Activated naive CD8-positive, alpha-beta T cell treated with anti-CD3 and anti-CD28 coated beads, Interleukin-2, amount 10 ng/mL, durations not matched to agents 7 days and 5 days (primary cell): ENCODE results near the gene FLYWCH1. TPM values are rescaled to one million over a fixed set of nuclear protein-coding genes. Genes with fewer than 3 reads are reported as not detected.
A peak's percentile ranks its signal among the peaks of the same experiment; 100 is the strongest.

Source experiments
- ATAC-seq: fragments of 150-1000 bp; cut with Tn5 transposase; one replicate; pipeline ENCODE4 v1.10.0; 2021; ENCODE audit warnings: low read depth, moderate library complexity
- POLR2A ChIA-PET: fragments of 350-600 bp; sonication (Branson Sonifier 250); formaldehyde crosslinking; loops from one replicate; lab custom pipeline; 2021; ENCODE audit warnings: antibody characterized with exemption; lab: Charles Lee
- DNase-seq: peaks from one replicate; pipeline ENCODE4 v3.0.0; 2021
- H3K27ac Mint-ChIP-seq: one replicate; pipeline ENCODE4 v1.8.0; 2022; ENCODE audit warnings: mild to moderate bottlenecking, mixed read lengths
- H3K27me3 Mint-ChIP-seq: one replicate; pipeline ENCODE4 v1.8.0; 2022; ENCODE audit warnings: mild to moderate bottlenecking, moderate library complexity, mixed read lengths
- H3K36me3 Mint-ChIP-seq: one replicate; pipeline ENCODE4 v1.8.0; 2021; ENCODE audit warnings: mild to moderate bottlenecking, mixed read lengths
- H3K4me1 Mint-ChIP-seq: one replicate; pipeline ENCODE4 v1.8.0; 2021; ENCODE audit warnings: mixed read lengths
- H3K4me3 Mint-ChIP-seq: one replicate; pipeline ENCODE4 v1.8.0; 2022; ENCODE audit warnings: mild to moderate bottlenecking, moderate library complexity, mixed read lengths
- H3K9me3 Mint-ChIP-seq: one replicate; pipeline ENCODE4 v1.8.0; 2021; ENCODE audit warnings: mixed read lengths
- total RNA-seq, 2 experiments: library from RNA; stranded (reverse); gene quantifications; one replicate each; pipeline ENCODE4 v1.2.3, GENCODE V29; 2021

The FLYWCH1 gene
- total RNA-seq, 2 experiments from 2014 or later = 65.5 to 69.7 TPM

GRCh38 chr16:2973605-2974318 is 62.0 kb downstream of the FLYWCH1 start:
- DNase-seq (no peak), ATAC-seq (no peak)
- Mint-ChIP-seq H3K27me3 (no peaks in the 10 kb centered on the region), H3K9me3 (no peaks in the 10 kb centered on the region), H3K36me3 (peaks cover 3% of the 10 kb centered on the region), H3K4me3 (no peak overlapping the region), H3K4me1 (peaks cover 20% of the 10 kb centered on the region), H3K27ac (no peak overlapping the region)
- POLR2A ChIA-PET = no interaction called here

GRCh38 chr16:2974319-2975056 is 62.8 kb downstream of the FLYWCH1 start:
- ATAC-seq = no peak
- no peaks in the 10 kb centered on the region for H3K9me3 Mint-ChIP-seq
- no peak overlapping the region for H3K4me3 Mint-ChIP-seq
- H3K4me1 Mint-ChIP-seq = peaks cover 22% of the 10 kb centered on the region
- POLR2A ChIA-PET = interaction anchor here (2.2 kb wide), 1 partner anchor 9 kb away, joined by 9 read pairs; no protein-coding TSS in a partner anchor
- H3K27me3 Mint-ChIP-seq = no peaks in the 10 kb centered on the region
- peaks cover 3% of the 10 kb centered on the region for H3K36me3 Mint-ChIP-seq
- no peak overlapping the region for H3K27ac Mint-ChIP-seq
- DNase-seq = no peak

- POLR2A ChIA-PET = interaction anchor here (2.2 kb wide), 1 partner anchor 10 kb away, joined by 9 read pairs; no protein-coding TSS in a partner anchor
- ATAC-seq (no peak), DNase-seq (no peak)
- Mint-ChIP-seq H3K27me3 (no peaks in the 10 kb centered on the region), H3K4me3 (no peak overlapping the region), H3K4me1 (peaks cover 22% of the 10 kb centered on the region), H3K36me3 (peaks cover 3% of the 10 kb centered on the region), H3K27ac (no peak overlapping the region), H3K9me3 (no peaks in the 10 kb centered on the region)
Observed at GRCh38 chr16:2975161-2975795, 63.5 kb downstream of the FLYWCH1 start.

GRCh38 chr16:2976201-2976600 is 64.5 kb downstream of the FLYWCH1 start:
- Mint-ChIP-seq H3K27ac (peak overlapping the region; percentile 34), H3K4me3 (no peak overlapping the region), H3K36me3 (peaks cover 3% of the 10 kb centered on the region), H3K27me3 (no peaks in the 10 kb centered on the region), H3K4me1 (peaks cover 15% of the 10 kb centered on the region), H3K9me3 (no peaks in the 10 kb centered on the region)
- DNase-seq (no peak), ATAC-seq (no peak)
- POLR2A ChIA-PET = interaction anchor here (1.8 to 2.2 kb wide), 2 partner anchors 11 to 93 kb away, joined by 4 to 9 read pairs; partner anchors contain the start of gene FLYWCH2

- no peak for ATAC-seq
- Mint-ChIP-seq H3K4me1 (peaks cover 17% of the 10 kb centered on the region), H3K36me3 (peaks cover 3% of the 10 kb centered on the region), H3K27me3 (no peaks in the 10 kb centered on the region), H3K4me3 (no peak overlapping the region), H3K9me3 (no peaks in the 10 kb centered on the region), H3K27ac (no peak overlapping the region)
- POLR2A ChIA-PET = interaction anchor here (1.8 to 2.2 kb wide), 2 partner anchors 11 to 94 kb away, joined by 4 to 9 read pairs; partner anchors contain the start of gene FLYWCH2
- no peak for DNase-seq
Observed at GRCh38 chr16:2976673-2977072, 64.9 kb downstream of the FLYWCH1 start.

- POLR2A ChIA-PET = interaction anchor here (1.4 to 1.8 kb wide), 2 partner anchors 12 to 95 kb away, joined by 4 read pairs; partner anchors contain the start of gene FLYWCH2
Observed at GRCh38 chr16:2977440-2977839, 65.7 kb downstream of the FLYWCH1 start.

GRCh38 chr16:2979669-2980226 is 68.0 kb downstream of the FLYWCH1 start:
- Mint-ChIP-seq H3K36me3 (no peaks in the 10 kb centered on the region), H3K27me3 (peaks cover 6% of the 10 kb centered on the region), H3K9me3 (no peaks in the 10 kb centered on the region), H3K27ac (peak overlapping the region; percentile 93), H3K4me1 (peaks cover 18% of the 10 kb centered on the region), H3K4me3 (peak overlapping the region; percentile 92)
- POLR2A ChIA-PET = interaction anchor here (0.6 to 4.1 kb wide), 15 partner anchors 9 to 203 kb away, joined by 3 to 46 read pairs (median 5); partner anchors contain the start of genes ELOB, FLYWCH1, HCFC1R1 and PAQR4
- DNase-seq (no peak), ATAC-seq (peak; percentile 6)

More at GRCh38 chr16:2977440-2977839, 65.7 kb downstream of the FLYWCH1 start:
- peaks cover 14% of the 10 kb centered on the region for H3K4me1 Mint-ChIP-seq
- H3K36me3 Mint-ChIP-seq = no peaks in the 10 kb centered on the region
- no peak overlapping the region for H3K4me3 Mint-ChIP-seq
- H3K9me3 Mint-ChIP-seq = no peaks in the 10 kb centered on the region
- H3K27ac Mint-ChIP-seq = no peak overlapping the region
- DNase-seq (no peak), ATAC-seq (no peak)
- no peaks in the 10 kb centered on the region for H3K27me3 Mint-ChIP-seq

- DNase-seq = peak; percentile 99
- Mint-ChIP-seq H3K36me3 (no peaks in the 10 kb centered on the region), H3K4me3 (peak within 1 kb of the TSS; percentile 92), H3K27ac (peak within 1 kb of the TSS; percentile 93), H3K4me1 (peaks cover 18% of the 10 kb centered on the region), H3K9me3 (no peaks in the 10 kb centered on the region), H3K27me3 (peaks cover 6% of the 10 kb centered on the region)
- ATAC-seq = peak; percentile 91
- POLR2A ChIA-PET = interaction anchor here (0.6 to 4.1 kb wide), 25 partner anchors 10 to 228 kb away, joined by 3 to 46 read pairs (median 4); partner anchors contain the start of genes ELOB, FLYWCH1, FLYWCH2 and HCFC1R1
Observed at GRCh38 chr16:2980227-2981176, 68.8 kb downstream of the FLYWCH1 start, which contains the start of gene PKMYT1. Gene PKMYT1, minus strand, starts transcription at chr16:2980446. Its CDS starts 789 bp downstream, at chr16:2979657.

- H3K9me3 Mint-ChIP-seq = no peaks in the 10 kb centered on the region
- H3K4me1 Mint-ChIP-seq = peaks cover 18% of the 10 kb centered on the region
- H3K4me3 Mint-ChIP-seq = peak overlapping the region; percentile 87
- POLR2A ChIA-PET = interaction anchor here (0.6 to 4.1 kb wide), 17 partner anchors 10 to 177 kb away, joined by 3 to 46 read pairs (median 5); partner anchors contain the start of genes HCFC1R1, PAQR4 and THOC6
- no peak for ATAC-seq
- no peaks in the 10 kb centered on the region for H3K36me3 Mint-ChIP-seq
- peaks cover 6% of the 10 kb centered on the region for H3K27me3 Mint-ChIP-seq
- DNase-seq = no peak
- peak overlapping the region; percentile 83 for H3K27ac Mint-ChIP-seq
Observed at GRCh38 chr16:2981177-2981898, 69.6 kb downstream of the FLYWCH1 start.

- peaks cover 6% of the 10 kb centered on the region for H3K27me3 Mint-ChIP-seq
- H3K36me3 Mint-ChIP-seq = no peaks in the 10 kb centered on the region
- no peak for ATAC-seq
- peaks cover 18% of the 10 kb centered on the region for H3K4me1 Mint-ChIP-seq
- H3K27ac Mint-ChIP-seq = peak overlapping the region; percentile 49
- no peaks in the 10 kb centered on the region for H3K9me3 Mint-ChIP-seq
- POLR2A ChIA-PET = interaction anchor here (2.1 to 4.1 kb wide), 5 partner anchors 11 to 52 kb away, joined by 4 to 46 read pairs (median 8); partner anchors contain the start of gene PAQR4
- DNase-seq = no peak
- peak overlapping the region; percentile 87 for H3K4me3 Mint-ChIP-seq
Observed at GRCh38 chr16:2981899-2982250, 70.1 kb downstream of the FLYWCH1 start.

- Mint-ChIP-seq H3K9me3 (no peaks in the 10 kb centered on the region), H3K4me3 (no peak overlapping the region), H3K4me1 (peaks cover 16% of the 10 kb centered on the region), H3K27ac (no peak overlapping the region), H3K36me3 (no peaks in the 10 kb centered on the region), H3K27me3 (peaks cover 6% of the 10 kb centered on the region)
- DNase-seq = no peak
- POLR2A ChIA-PET = interaction anchor here (0.7 to 4.1 kb wide), 4 partner anchors 12 to 45 kb away, joined by 3 to 46 read pairs (median 16); partner anchors contain the start of gene PAQR4
- ATAC-seq = no peak
Observed at GRCh38 chr16:2982402-2982801, 70.7 kb downstream of the FLYWCH1 start.
